HG02798 (cell line): ENCODE results near the gene ATP6AP2.
"Not testable (repeated sequence)": the region's sequence is repeated elsewhere in the genome, so short reads cannot be mapped to it uniquely, and the experiment has no call there.

Experiments used
- ATAC-seq: cut with Tn5 transposase; IDR thresholded peaks from one replicate; pipeline ENCODE4 v1.9.1; 2021; ENCODE audit warnings: mild to moderate bottlenecking; ENCODE audit not compliant: unreplicated experiment, poor library complexity

Gene ATP6AP2

GRCh38 chrX:40573763-40574162 is 7.0 kb upstream of the ATP6AP2 start:
- no peak for ATAC-seq

- not testable (repeated sequence) for ATAC-seq
Observed at GRCh38 chrX:40575411-40575810, 5.4 kb upstream of the ATP6AP2 start.

- no peak for ATAC-seq
Observed at GRCh38 chrX:40576291-40576690, 4.5 kb upstream of the ATP6AP2 start.

- ATAC-seq = no peak
Observed at GRCh38 chrX:40578039-40578695, 2.6 kb upstream of the ATP6AP2 start.

GRCh38 chrX:40579141-40579540 is 1.6 kb upstream of the ATP6AP2 start:
- ATAC-seq = no peak

- no peak for ATAC-seq
Observed at GRCh38 chrX:40579900-40580536, 752 bp upstream of the ATP6AP2 start.

GRCh38 chrX:40581336-40581920 is 658 bp downstream of the ATP6AP2 start:
- ATAC-seq = no peak

- not testable (repeated sequence) for ATAC-seq
Observed at GRCh38 chrX:40582178-40582577, 1.4 kb downstream of the ATP6AP2 start.

- ATAC-seq = no peak
Observed at GRCh38 chrX:40582811-40583210, 2.0 kb downstream of the ATP6AP2 start.

GRCh38 chrX:40587623-40588022 is 6.9 kb downstream of the ATP6AP2 start:
- not testable (repeated sequence) for ATAC-seq

GRCh38 chrX:40589616-40590321 is 9.0 kb downstream of the ATP6AP2 start:
- not testable (repeated sequence) for ATAC-seq

GRCh38 chrX:40603446-40603845 is 22.7 kb downstream of the ATP6AP2 start:
- no peak for ATAC-seq

- no peak for ATAC-seq
Observed at GRCh38 chrX:40607381-40607780, 26.6 kb downstream of the ATP6AP2 start.

- no peak for ATAC-seq
Observed at GRCh38 chrX:40612511-40612910, 31.7 kb downstream of the ATP6AP2 start.

- no peak for ATAC-seq
Observed at GRCh38 chrX:40615976-40616375, 35.2 kb downstream of the ATP6AP2 start.

GRCh38 chrX:40617566-40617965 is 36.8 kb downstream of the ATP6AP2 start:
- no peak for ATAC-seq

GRCh38 chrX:40622479-40623138 is 41.8 kb downstream of the ATP6AP2 start:
- no peak for ATAC-seq

GRCh38 chrX:40623139-40623536 is 42.4 kb downstream of the ATP6AP2 start, which contains the start of gene MPC1L:
Gene MPC1L (plus strand): TSS chrX:40623428. CDS start chrX:40623566, 138 bp downstream.
- ATAC-seq = no peak

- no peak for ATAC-seq
Observed at GRCh38 chrX:40623665-40624064, 42.9 kb downstream of the ATP6AP2 start.

GRCh38 chrX:40625294-40625693 is 44.5 kb downstream of the ATP6AP2 start:
- no peak for ATAC-seq
